EL (cell line): ENCODE results near the gene DGKB.

Experiments used
- DNase-seq: peaks from one replicate; pipeline ENCODE4 v3.0.0-alpha.2; 2016

The DGKB gene

DNA sequence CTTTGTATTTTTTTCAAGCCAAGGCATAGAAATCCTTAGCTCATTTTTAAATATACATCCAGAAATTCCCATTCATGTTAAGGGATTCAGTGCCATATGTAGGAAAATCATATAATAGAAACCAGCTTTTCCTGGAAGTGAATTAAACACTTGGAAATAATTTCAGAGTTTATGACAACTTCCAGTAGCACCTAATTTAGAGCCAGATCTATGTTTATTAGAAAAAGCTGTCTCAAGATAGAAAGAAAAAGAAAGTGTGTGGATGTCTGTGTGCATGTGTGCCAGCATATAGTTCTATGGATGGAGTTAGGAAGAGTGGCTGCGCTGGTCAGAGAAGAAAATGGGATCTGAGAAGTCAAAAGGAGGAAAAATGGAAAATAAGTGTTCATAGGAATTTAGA lies 225.7 kb downstream of the DGKB start:
- no peak for DNase-seq

DNA sequence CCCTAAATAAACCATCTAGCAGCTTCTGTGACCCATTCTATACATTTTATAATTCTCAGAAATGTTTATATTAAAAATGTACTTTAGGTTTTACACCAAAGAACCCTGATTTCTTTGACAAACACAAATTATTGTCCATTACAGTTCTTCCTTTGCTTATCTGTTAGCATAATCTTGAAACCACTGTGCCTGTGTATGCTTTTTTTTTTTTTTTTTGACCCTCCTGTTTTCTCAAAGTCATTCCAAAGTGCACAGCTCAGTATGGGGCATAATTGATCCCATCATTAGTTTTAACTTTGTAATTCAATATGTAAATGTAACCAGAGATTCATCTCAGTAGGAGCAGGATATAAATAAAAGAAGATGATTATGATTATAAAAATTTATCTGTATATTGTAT lies 229.3 kb downstream of the DGKB start:
- no peak for DNase-seq

DNA sequence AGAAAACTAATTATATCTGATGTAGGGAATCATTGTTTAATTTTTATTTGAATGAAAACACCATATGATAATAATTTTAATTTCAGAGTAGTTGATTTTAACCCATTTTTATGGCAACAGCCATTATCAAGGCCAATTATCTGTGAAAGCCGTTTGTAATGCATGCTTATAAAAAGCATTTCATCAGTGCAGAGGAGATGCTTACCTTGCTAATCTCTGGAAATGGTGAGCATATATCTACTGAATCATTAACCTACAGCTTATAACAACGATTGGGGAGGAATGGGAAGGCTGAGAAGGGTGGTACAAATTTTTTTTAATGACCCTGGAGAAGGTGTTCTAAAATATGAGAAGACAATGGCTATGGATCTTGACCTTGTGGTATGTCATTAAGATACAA lies 235.6 kb downstream of the DGKB start:
- no peak for DNase-seq

DNA sequence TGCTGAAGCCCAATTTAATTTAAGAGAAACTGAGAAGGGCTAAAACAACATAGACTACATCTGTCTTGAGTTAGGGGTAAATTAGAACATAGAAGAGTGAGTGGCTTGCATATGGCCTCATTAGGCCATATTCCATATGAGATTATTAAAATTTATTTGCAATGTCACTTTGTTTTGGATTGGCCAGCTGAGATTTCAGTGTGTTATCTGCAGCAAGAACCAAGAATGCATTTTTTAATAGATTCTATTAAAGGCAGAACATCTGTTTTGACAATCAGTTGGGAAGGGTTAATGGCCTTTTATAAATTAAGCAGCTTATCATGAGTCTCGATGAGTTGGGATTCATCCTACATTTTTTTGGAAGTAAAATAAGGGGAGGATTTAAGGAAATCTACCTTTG lies 236.2 kb downstream of the DGKB start:
- DNase-seq = no peak

DNA sequence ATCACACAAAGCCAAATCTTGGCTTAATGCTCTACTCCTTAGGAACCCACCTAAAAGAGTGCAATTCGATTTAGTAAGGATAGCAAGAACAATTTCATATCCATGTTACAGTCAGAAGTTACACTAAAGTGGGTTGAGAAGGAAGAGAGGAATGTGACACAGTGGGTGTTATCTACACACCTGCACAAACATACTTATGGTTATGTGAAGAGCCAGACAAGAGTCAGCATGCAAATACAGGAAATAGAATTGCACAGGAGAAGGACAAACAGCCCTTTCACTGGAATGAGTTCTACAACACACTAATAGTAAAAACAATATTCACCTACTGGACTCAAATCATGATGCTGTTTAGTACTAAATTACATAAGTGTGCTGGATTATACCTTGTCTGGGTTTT lies 262.8 kb downstream of the DGKB start:
- DNase-seq = no peak

DNA sequence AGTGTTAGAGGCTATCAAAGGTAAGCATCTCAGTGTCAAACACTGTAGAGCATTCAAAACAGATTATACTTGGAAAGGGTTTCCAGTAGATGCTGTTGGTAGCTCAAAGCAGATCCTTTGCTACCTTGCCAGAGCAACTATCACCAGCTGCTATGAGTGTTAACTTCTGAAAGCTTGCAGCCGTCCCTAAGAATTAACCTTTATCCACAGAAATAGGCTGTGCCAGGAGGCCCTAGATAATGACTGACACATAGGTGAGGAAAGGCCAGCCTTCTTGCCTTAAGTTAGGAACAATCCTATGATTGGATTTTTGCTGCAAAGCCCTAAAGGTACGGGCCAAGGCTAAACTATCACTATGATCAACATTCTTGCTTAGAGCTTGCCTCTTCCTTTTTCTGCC lies 263.2 kb downstream of the DGKB start:
- DNase-seq = no peak

DNA sequence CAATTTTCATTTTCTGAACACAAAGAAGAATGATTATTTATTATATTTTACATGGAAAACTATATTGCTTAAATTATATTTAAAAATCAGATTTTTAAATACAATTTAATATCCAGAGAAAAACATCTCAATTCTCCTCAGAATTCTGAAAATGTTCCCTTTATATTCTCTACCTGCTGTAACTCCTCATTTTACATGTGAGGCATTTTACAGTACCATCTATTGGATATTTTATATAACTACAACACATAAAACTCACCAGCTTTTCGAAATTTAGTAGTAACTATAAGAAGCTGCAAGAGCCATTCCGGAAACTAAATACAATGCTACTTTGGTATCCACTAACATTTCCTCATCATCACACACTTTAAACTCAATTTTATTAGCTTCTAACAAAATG lies 264.6 kb downstream of the DGKB start:
- no peak for DNase-seq

DNA sequence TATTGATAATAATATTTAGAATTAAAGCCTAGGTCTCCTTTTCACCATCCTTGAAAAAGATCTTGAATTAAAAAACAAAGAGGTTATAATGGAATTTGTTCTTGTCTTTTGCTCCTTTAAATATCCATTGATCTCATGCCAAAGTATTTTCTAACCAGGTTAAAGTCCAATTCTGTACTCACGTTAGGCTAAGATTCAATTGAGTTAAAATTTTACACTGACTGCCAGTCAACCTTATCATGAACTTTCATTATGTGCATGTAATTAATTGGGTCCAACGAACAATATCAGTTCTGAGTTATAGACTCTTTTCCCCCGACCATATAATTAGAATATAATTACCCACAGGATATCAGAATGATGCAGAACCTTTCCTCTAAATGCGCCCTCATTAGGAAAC lies 266.6 kb downstream of the DGKB start:
- no peak for DNase-seq

DNA sequence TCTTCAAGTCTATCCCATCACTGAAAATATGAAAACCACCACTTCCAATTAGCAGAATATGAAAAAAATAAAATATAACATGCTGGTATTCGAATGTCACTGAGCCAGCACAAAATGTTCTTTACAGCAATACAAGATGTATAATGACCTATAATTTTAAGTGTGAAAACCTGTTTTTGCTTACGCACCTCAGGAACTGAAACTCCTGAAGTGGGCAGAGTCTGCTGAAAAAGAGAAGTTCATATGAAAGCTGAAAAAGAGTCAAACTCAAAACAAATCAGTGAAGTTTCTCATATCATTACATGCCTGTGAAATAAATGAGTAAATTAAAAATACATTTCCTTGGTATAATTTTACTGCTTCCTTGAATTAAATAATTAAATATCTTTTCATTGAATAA lies 272.5 kb downstream of the DGKB start:
- no peak for DNase-seq

DNA sequence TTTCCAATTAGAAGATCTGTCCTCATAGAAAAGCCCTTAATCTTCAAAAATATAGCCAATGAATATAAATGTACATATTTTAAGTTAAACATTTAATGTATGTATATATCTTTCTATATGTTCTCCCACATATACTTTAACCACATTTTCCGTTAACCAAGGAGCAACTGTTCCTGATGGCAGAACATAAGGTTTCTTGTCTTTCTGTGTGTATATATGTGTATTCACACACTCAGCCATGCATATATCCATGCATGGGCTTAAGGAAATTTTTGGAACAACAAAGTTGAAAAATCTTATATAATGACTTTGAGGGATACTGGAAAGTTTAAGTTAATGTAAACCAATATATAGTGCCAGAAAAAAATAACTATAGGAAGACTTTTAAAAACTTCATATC lies 274.0 kb downstream of the DGKB start:
- no peak for DNase-seq

DNA sequence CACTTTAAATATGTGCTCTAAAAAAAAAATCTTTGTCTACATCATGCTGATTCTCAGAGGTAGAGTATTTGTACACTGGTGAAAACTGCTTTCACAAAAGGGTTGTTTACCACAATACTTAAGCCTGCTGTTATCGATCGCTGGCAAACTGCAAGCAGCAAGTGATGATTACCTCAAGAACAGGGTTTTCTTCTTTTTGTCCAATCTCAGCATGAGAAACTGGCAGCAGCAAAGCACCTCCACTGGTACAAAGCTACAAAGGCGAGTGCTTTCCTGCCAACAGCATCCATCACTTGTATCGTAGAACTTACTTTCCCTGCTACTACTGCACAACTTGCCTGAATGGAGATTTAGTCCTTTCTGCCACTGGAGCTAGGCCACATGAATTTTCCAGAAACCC lies 276.5 kb downstream of the DGKB start:
- DNase-seq = no peak

DNA sequence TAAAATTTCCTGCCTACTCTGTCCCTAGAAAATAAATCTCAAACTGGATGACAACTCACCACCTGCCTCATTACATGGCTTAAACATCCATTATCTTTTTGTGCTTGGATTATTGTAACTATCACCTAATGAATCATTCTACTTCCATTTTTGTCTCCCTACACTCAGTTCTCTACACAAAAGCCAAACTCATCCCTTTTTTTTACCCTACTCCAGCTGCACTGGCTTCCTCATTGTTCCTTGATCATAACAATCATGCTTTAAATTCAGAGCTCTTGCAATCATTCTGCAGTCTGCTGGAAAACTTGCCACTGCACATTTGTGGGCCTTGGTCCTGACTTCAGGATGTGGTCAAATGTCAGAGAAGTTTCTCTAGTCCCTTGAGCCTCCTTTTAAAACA lies 280.0 kb downstream of the DGKB start:
- DNase-seq = no peak

DNA sequence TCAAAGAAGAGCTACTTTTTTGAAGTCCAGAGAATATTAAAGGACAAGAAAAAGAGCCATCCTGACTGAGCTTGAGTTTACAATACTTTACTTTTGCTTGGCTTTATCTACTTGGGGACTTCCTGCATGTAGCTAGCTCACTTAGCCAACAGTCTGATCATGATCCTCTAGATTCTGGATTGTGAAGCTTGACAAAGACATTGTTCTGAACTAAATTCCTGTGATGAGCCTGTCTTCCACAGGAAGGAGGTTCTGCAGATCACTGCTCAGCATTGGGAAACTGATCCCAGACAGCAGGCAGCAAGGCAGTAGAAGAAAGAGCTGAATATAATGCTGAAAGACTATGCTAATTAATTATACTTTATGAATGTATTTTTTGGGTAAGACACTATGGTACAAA lies 296.4 kb downstream of the DGKB start:
- no peak for DNase-seq

DNA sequence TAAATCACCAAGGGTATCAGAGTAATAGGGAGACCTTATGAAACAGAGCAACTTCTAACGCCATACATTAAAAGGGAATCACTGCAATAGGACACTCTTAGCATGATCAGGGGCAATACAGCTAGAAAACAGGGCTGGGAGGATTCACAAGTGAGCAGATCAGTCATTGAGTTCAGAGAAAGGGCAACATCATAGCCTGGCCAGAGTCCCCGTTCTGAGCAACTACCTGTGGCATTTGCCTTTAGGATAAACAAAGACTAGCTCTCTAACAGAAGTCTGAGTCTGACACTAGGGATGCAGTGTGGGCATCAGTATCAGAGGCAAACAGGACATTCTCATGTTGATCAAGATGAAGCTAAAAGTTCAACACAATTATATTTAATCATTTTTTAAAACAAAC lies 297.9 kb downstream of the DGKB start:
- DNase-seq = no peak

DNA sequence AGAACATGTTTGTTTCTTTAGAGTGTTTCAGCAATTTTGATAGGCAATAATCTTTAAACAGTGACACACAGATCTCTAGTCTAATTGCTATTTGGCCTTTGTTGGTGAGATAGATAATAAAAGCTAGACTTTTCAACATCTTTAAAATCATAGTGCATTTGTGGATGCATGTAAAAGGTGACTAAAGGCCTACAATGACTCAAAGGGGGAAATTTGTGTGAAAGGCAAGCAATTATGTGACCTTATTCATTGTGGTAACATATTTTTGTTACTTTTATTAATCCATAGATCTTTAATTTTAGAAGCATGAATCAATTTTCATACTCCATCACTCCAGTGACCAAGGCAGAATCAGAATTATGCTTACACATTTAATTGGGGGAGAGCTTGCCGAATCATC lies 299.7 kb downstream of the DGKB start:
- no peak for DNase-seq

DNA sequence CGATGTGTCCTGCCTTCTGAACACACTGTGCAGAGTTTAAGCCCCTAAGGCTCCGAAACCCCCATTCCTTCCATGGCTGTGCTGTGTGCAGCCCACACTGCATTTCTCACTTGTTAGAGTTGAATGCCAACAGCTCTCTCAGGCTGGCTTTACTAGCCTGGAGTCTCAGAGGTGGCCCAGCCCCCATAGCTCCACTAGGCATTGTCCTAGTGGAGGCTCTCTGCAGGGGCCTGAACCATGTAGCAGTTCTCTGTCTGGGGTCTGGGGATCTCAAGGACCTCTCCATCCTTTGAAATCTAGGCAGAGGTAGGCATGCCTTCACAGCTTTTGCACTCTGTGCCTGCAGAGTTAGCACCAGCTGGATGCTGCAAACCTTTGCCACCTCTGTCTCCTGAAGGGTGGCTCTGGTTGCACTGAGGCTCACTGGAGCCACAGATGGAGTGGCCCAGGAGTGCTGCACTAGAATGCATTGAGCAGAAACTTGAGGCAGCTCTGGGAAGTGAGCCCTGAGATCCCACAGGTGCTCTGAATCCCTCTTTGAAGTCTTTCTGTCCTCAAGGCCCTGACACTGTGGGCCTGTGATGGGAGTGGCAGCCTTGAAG lies 301.7 kb downstream of the DGKB start:
- no peak for DNase-seq

DNA sequence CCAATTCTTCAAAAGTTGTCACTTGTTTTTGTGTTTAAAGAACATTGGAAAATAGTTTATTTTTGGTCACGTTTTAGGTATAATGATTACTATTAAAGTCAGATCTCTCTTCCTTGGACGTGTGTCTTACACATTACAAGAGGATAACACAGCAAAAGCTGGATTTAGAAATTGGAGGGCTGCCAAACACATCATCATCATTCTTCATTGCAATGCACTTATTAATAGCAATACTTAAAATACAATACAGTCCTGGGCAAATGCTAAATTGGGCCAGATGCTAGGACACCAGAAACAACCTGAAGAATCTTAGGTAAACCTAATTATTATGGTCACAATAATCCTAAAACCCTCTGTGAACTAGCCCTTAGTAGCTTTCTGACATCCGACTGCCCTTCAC lies 303.6 kb downstream of the DGKB start:
- DNase-seq = no peak

DNA sequence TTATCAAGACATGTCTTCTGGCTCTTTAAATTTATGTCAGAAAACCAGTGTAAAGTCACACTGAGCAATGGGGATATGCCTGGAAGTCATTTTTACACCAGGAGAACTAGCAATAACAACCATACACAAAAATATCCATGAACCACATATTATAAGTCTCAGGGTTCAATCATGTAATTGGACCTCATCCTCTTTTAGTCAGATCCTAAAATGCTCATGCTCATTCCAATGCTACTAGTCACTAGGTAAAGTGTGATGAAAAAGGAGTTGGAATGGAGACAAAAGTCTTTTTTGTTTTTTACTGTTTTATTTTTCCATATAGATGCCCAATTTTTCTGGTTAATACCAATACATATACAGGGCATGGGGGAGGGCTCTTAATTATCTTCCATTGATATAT lies 306.1 kb downstream of the DGKB start:
- no peak for DNase-seq

DNA sequence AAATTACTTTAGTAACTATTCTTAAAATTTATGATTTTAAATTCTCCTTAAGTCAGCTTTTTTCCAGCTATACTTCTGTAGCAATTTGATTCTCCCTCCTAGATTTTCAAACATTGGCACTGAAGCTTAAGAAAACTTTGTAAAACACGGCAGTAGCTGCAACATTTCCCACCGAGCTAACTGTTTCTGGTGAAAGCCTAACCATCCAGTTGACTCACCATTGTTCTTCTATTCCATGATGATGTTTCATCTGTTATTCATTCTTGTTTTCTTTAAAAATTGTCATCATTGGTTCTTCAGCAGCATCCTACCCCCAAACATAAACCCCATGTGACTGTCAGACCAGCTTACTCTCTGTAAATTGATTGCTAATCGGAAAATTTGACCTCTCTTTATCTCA lies 312.3 kb downstream of the DGKB start:
- no peak for DNase-seq

DNA sequence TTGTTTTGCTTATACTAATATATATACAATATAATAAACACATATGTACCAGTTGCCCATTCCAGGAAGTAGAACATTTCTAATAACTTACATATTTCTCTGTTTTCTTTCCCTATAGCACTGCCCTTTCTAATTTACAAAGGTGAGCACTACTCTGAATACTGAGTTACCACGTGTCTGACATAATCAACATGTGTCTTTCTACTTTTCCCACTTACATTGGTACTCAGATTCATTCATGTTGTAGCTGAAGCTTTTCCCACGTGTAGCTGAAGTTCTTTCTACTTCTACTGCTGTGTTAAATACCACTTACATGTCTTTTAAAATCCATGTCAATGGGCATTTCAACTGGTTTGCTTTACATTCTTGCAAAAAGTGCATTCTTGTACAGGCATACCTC lies 317.3 kb downstream of the DGKB start:
- DNase-seq = no peak

DNA sequence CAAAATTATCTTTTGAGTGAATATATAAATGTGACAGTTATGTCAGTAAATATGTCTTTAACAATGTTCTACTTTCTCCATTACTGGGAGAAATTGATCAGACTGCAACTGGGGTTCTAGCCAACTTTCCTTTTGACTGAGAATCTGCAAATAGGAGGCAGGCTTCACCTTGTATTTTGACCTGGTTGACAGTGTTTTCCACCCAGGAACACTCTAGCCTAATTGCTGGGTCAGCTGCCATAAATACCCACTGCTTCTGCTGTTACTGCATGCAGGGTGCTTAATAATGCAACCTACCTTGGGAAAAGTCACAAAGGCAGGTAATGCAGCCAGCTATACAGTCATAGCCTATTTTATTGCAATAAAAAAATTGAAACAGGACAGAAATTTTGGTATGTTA lies 319.0 kb downstream of the DGKB start:
- no peak for DNase-seq

DNA sequence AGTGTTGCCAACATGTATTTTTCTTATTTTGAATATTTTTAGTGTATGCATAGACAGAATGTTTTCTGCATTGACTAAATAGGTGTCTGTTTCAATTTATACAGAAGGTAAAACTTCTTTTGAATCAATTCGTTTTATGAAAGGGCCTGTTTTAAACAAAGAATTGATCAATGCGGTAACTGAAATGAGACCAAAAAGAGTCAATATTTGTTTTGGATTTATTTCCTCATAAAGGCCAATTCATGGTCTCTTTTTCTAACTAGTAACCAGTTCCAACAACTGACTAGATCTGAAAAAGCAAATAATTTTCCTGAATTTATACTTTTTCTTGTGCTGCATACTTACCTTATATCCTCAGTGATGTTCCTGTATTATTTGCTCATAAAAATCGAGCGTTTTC lies 320.5 kb downstream of the DGKB start:
- no peak for DNase-seq

DNA sequence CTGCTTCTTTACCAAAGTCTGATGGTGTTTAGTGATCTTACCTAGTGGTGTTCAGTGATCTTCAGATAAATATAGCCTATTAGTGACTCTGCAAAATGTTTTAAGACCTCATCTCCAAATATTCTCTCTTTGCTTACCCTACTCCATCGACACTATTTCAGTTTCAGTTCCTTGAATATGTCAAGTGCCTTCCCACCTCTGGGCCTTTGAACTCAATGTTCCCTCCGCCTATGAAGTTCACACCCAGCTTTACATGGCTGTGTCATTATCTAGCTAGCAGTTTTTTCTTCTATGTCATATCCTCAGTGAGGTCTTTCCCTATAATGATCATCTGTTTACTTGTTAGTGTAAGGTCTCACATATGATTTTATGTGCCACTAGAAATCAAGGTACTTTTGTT lies 322.6 kb downstream of the DGKB start:
- DNase-seq = no peak

DNA sequence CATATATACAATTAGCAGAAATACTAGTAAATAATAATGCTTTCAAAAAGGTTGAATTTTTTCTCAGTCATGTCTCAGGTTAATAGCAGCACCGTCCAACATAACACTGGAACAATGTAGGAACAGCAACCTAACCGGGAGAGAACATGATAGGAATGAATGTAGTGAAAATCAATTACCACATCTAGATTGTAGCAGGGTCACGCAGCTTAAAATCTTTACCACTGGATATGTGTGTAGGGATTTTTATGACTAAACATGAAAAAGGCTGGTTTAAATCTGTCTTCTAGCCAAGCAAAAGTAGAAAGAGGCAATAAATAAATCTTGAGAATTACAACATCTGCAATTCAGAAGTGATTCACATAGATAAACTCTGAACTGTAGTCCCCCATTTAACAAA lies 326.0 kb downstream of the DGKB start:
- DNase-seq = no peak

DNA sequence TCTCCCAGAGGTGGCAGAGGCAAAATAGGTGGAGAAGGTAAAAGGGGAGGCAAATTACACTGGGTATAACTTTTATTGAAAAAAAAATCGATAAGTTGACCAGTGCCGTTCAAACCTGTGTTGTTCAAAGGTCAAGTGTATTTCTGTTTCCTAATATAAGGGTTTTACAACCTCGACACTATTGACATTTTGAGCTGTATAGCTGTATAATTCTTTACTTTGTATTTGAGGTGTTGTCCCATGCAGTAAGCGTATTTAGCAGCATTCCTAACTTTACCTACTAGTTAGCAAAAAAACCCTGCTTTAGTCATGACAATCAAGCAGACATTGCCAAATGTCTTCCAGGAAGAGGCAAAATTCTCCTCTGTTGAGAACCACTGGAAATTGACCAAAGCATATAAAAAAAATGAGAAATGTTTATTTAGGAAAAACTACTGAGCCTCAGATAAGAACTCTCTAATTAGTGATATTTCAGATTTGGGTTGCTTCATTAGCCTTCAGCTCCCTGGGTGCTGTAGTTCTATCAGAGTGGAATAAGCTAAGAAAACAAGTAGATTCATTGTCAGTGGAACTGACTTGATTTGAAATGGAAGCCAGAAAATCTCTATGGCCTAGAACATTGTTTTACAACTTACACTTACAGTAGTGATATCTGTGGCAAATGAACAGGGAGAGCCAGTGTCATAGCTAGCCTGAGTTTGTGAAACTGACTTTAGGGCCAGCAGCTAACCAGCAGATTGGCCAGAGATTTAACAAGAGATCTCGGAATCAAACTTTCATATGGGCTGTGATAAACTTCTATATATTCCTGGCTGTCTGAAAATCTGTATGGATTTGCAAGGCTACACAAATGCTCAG lies 331.6 kb downstream of the DGKB start:
- DNase-seq = no peak
